SK-N-SH (cell line): ENCODE results near the gene NACA2. TPM values are rescaled to one million over a fixed set of nuclear protein-coding genes. Genes with fewer than 3 reads are reported as not detected.
"Not testable (repeated sequence)": the region's sequence is repeated elsewhere in the genome, so short reads cannot be mapped to it uniquely, and the experiment has no call there.

Experiments used
- CTCF ChIA-PET: fragments of 300-600, 350-600 bp; formaldehyde crosslinking; extraction: SDS; loops from one replicate; lab custom pipeline; 2021; lab: Yijun Ruan, JAX
- POLR2A ChIA-PET: fragments of 350-600 bp; sonication (Branson Sonifier 250); formaldehyde crosslinking; extraction: SDS; loops from one replicate; lab custom pipeline; 2020; ENCODE audit warnings: antibody characterized with exemption, inconsistent platforms; lab: Yijun Ruan, JAX
- DNase-seq: peaks from one replicate; pipeline ENCODE4 v3.0.0; 2012
- H2AFZ ChIP-seq: fragments of 200-600 bp; sonication (generic); 2 replicates; pipeline ENCODE4 v1.8.1; 2016; ENCODE audit warnings: antibody characterized with exemption, mild to moderate bottlenecking, low read depth
- H3F3A ChIP-seq: fragments of 200-600 bp; sonication (generic); replicated peaks from 2 replicates; pipeline ENCODE3; 2016; ENCODE audit warnings: antibody characterized with exemption, mild to moderate bottlenecking; ENCODE audit not compliant: insufficient read depth
- H3K27ac ChIP-seq, 2 experiments: fragments of 200-500 bp in 1 of 2; fragments of 200-600 bp in 1 of 2; sonication (Bioruptor generic) in 1 of 2; sonication (generic), shearing (Covaris generic) in 1 of 2; 2 replicates each; pipeline versions ENCODE4 v1.5.1 to v1.6.1; 2014 to 2016; ENCODE audit warnings: low read depth in 2 of 2, inconsistent platforms in 1 of 2, low read length in 1 of 2, mild to moderate bottlenecking in 1 of 2, mixed read lengths in 1 of 2
- H3K27me3 ChIP-seq: fragments of 200-600 bp; sonication (generic), shearing (Covaris generic); 2 replicates; pipeline ENCODE4 v1.6.1; 2016; ENCODE audit warnings: mixed run types; ENCODE audit not compliant: insufficient read depth
- H3K36me3 ChIP-seq, 2 experiments: fragments of 200-500 bp in 1 of 2; fragments of 200-600 bp in 1 of 2; sonication (Bioruptor generic) in 1 of 2; sonication (generic) in 1 of 2; replicated peaks in 1 of 2; 2 replicates each; pipeline versions ENCODE3 to v1.5.1; 2014 to 2016; ENCODE audit warnings: low read length in 1 of 2, mild to moderate bottlenecking in 1 of 2; ENCODE audit not compliant: insufficient read depth in 2 of 2, control insufficient read depth in 1 of 2
- H3K4me1 ChIP-seq, 2 experiments: fragments of 200-500 bp in 1 of 2; fragments of 200-600 bp in 1 of 2; sonication (Bioruptor generic) in 1 of 2; sonication (generic), shearing (Covaris generic) in 1 of 2; 2 replicates each; pipeline versions ENCODE4 v1.5.1 to v1.6.1; 2014 to 2016; ENCODE audit warnings: low read depth in 1 of 2, low read length in 1 of 2, mixed run types in 1 of 2; ENCODE audit not compliant: insufficient read depth in 2 of 2, control insufficient read depth in 1 of 2
- H3K4me2 ChIP-seq: fragments of 200-600 bp; sonication (generic), shearing (Covaris generic); 2 replicates; pipeline ENCODE4 v1.6.1; 2017; ENCODE audit warnings: mixed run types
- H3K4me3 ChIP-seq, 2 experiments: fragments of 200-500 bp in 1 of 2; fragments of 200-600 bp in 1 of 2; sonication (Bioruptor generic) in 1 of 2; sonication (generic), shearing (Covaris generic) in 1 of 2; 2 replicates each; pipeline versions ENCODE4 v1.5.1 to v1.8.1; 2014 to 2016; ENCODE audit warnings: low read depth in 2 of 2, inconsistent platforms in 1 of 2, low read length in 1 of 2, mild to moderate bottlenecking in 1 of 2, mixed read lengths in 1 of 2, moderate library complexity in 1 of 2
- H3K79me2 ChIP-seq: fragments of 200-600 bp; sonication (generic); 2 replicates; pipeline ENCODE4 v1.8.1; 2017; ENCODE audit warnings: mild to moderate bottlenecking; ENCODE audit not compliant: insufficient read depth
- H3K9ac ChIP-seq: fragments of 200-600 bp; sonication (generic); 2 replicates; pipeline ENCODE4 v1.6.1; 2017; ENCODE audit warnings: mixed run types
- H3K9me2 ChIP-seq: fragments of 200-600 bp; sonication (generic); 2 replicates; pipeline ENCODE4 v1.6.1; 2017; ENCODE audit warnings: mixed run types
- H3K9me3 ChIP-seq: fragments of 200-600 bp; sonication (generic); 2 replicates; pipeline ENCODE4 v1.6.1; 2017; ENCODE audit warnings: mixed run types, mild to moderate bottlenecking, moderate library complexity
- H4K20me1 ChIP-seq: fragments of 200-600 bp; sonication (generic); 2 replicates; pipeline ENCODE4 v1.6.1; 2017; ENCODE audit warnings: mild to moderate bottlenecking, mixed run types; ENCODE audit not compliant: insufficient read depth
- ELF1 ChIP-seq: IDR thresholded peaks from 2 replicates; pipeline ENCODE4 v1.4.0; 2012
- EP300 ChIP-seq, 2 experiments: IDR thresholded peaks; 2 replicates each; pipeline versions ENCODE4 v1.4.0 to v1.6.1; 2012; ENCODE audit warnings: borderline replicate concordance in 1 of 2, low read depth in 1 of 2, low read length in 1 of 2
- EZH2phosphoT487 ChIP-seq: fragments of 200-600 bp; sonication (generic); IDR thresholded peaks from 2 replicates; pipeline ENCODE4 v1.6.1; 2017; ENCODE audit warnings: low read depth, mixed run types, mild to moderate bottlenecking, antibody characterized with exemption, moderate library complexity, borderline replicate concordance
- FOXM1 ChIP-seq: IDR thresholded peaks from 2 replicates; pipeline ENCODE4 v1.4.0; 2012; ENCODE audit warnings: low read depth, mild to moderate bottlenecking
- GABPA ChIP-seq: IDR thresholded peaks from 2 replicates; pipeline ENCODE4 v1.4.0; 2012; ENCODE audit warnings: low read depth, mild to moderate bottlenecking
- JUND ChIP-seq: IDR thresholded peaks from 2 replicates; pipeline ENCODE4 v1.4.0; 2012
- MEF2A ChIP-seq: IDR thresholded peaks from 2 replicates; pipeline ENCODE4 v1.4.0; 2012; ENCODE audit warnings: low read depth, borderline replicate concordance
- NFIC ChIP-seq: IDR thresholded peaks from 2 replicates; pipeline ENCODE4 v1.4.0; 2012; ENCODE audit warnings: borderline replicate concordance
- NRF1 ChIP-seq: IDR thresholded peaks from 2 replicates; pipeline ENCODE4 v1.6.1; 2012; ENCODE audit warnings: low read depth, mild to moderate bottlenecking, low read length
- PBX3 ChIP-seq: IDR thresholded peaks from 2 replicates; pipeline ENCODE4; 2012
- RAD21 ChIP-seq: IDR thresholded peaks from 2 replicates; pipeline ENCODE4 v1.6.1; 2012; ENCODE audit warnings: mild to moderate bottlenecking, low read length
- RXRA ChIP-seq: IDR thresholded peaks from 2 replicates; pipeline ENCODE4 v1.4.0; 2012; ENCODE audit warnings: low read depth, mild to moderate bottlenecking, borderline replicate concordance
- SMC3 ChIP-seq: IDR thresholded peaks from 2 replicates; pipeline ENCODE4 v1.6.1; 2012; ENCODE audit warnings: low read depth, low read length, improper control_type of control experiment
- WGBS: methylation state at CpG from one replicate; pipeline ENCODE4 v1.1.6; 2017; ENCODE audit warnings: low lambda C conversion rate; 5-methylcytosine and 5-hydroxymethylcytosine counted together
- polyA plus RNA-seq, 3 experiments: library from polyadenylated mRNA; depleted of rRNA; stranded (reverse); fragments of >200 nt; gene quantifications; 2 replicates each; pipeline ENCODE4 v1.2.3, GENCODE V29; 2012
- TF ChIP-seq, protein P1 (sequence below): IDR thresholded peaks from 2 replicates; pipeline ENCODE4 v1.4.0; 2012; ENCODE audit warnings: low read depth, borderline replicate concordance
- TF ChIP-seq, protein P2 (sequence below): fragments of 150-350 bp; IDR thresholded peaks from 2 replicates; pipeline ENCODE4 v1.6.1; 2017; ENCODE audit warnings: antibody characterized with exemption, low read length, low read depth, borderline replicate concordance

Gene NACA2
- polyA plus RNA-seq, 1 of the 3 experiments (the other 2 are of a cell fraction): not detected

DNA sequence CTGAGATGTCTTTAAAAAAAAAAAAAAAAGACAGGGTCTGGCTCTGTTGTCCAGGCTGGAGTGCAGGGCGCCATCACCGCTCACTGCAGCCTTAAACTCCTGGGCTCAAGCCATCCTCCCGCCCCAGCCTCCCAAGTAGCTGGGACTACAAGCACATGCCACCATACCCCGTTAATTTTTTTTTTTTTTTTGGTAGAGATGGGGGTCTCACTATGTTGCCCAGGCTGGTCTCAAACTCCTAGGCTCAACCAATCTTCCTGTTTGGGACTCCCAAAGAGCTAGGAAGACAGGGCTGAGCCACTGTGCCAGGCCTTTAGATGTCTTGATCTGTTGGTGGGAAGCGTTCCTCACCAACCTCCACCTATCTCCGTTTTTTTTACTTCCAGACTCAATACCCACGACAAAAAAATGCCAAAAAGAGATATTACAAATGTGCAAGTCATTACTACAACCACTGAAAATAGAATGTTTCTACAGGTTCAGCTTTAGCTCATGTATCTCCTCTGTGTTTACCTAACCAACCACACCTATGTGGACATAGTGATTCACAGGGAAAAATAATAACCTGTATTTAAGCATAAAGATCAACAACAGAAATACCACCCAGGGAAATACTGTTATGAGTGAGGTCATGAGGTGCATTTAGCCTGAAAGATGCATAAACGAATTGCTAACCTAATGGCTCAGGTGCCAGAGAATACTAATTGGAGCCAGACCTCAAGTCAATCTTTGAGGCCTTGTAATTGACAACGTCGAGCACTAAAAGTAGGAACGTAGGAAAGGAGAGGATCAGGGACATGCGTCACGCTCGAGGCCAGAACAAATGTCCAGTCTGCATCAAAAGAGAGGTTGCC lies 22.6 kb downstream of the NACA2 start:
- Histone ChIP-seq H3K27ac (no peak overlapping the region), H3K36me3 (no peaks in the 10 kb centered on the region), H3K4me3 (no peak overlapping the region), H3K79me2 (no peaks in the 10 kb centered on the region), H2AFZ (no peak overlapping the region), H3K4me2 (no peak overlapping the region), H3K9me2 (no peaks in the 10 kb centered on the region), H3K27me3 (no peaks in the 10 kb centered on the region), H4K20me1 (no peaks in the 10 kb centered on the region), H3K9me3 (no peaks in the 10 kb centered on the region), H3K9ac (no peak overlapping the region), H3K4me1 (no peaks in the 10 kb centered on the region), H3F3A (no peaks in the 10 kb centered on the region)
- TF ChIP-seq NFIC: no peak
- TF ChIP-seq RAD21: no peak
- no peak for TF ChIP-seq SMC3
- TF ChIP-seq RXRA: no peak
- TF ChIP-seq ELF1: no peak
- no peak for TF ChIP-seq FOXM1
- TF ChIP-seq MEF2A: peak; percentile 48; the same call in 1 of the 2 replicates
- DNase-seq: no peak
- ChIA-PET CTCF (interaction anchor here (1.0 to 13.8 kb wide), 5 partner anchors 9 to 848 kb away, joined by 3 to 318 read pairs (median 5); no protein-coding TSS in a partner anchor), POLR2A (no interaction called here)
- WGBS: 73% methylated on average over 14 of the region's 14 CpGs

- Histone ChIP-seq H3K27me3 (no peaks in the 10 kb centered on the region), H3K9me3 (no peaks in the 10 kb centered on the region), H3F3A (no peaks in the 10 kb centered on the region), H3K4me1 (no peaks in the 10 kb centered on the region), H3K4me3 (no peak overlapping the region), H3K9ac (no peak overlapping the region), H3K79me2 (no peaks in the 10 kb centered on the region), H4K20me1 (no peaks in the 10 kb centered on the region), H3K4me2 (no peak overlapping the region), H3K27ac (no peak overlapping the region), H2AFZ (0 out of 2 replicates have a peak overlapping the region, but pooled peaks have one; percentile 3), H3K9me2 (no peaks in the 10 kb centered on the region), H3K36me3 (no peaks in the 10 kb centered on the region)
- no peak for DNase-seq
- TF ChIP-seq FOXM1 (no peak), PBX3 (no peak), NFIC (no peak), JUND (no peak), EP300 (IDR thresholded peaks at IDR 0.05; ENCODE audit: borderline replicate concordance in 1 of 2, low read depth in 1 of 2, low read length in 1 of 2) (no peak), EZH2phosphoT487 (no peak), GABPA (no peak), NRF1 (no peak)
- TF ChIP-seq, protein P1, sequence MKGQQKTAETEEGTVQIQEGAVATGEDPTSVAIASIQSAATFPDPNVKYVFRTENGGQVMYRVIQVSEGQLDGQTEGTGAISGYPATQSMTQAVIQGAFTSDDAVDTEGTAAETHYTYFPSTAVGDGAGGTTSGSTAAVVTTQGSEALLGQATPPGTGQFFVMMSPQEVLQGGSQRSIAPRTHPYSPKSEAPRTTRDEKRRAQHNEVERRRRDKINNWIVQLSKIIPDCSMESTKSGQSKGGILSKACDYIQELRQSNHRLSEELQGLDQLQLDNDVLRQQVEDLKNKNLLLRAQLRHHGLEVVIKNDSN: no peak
- TF ChIP-seq, protein P2, sequence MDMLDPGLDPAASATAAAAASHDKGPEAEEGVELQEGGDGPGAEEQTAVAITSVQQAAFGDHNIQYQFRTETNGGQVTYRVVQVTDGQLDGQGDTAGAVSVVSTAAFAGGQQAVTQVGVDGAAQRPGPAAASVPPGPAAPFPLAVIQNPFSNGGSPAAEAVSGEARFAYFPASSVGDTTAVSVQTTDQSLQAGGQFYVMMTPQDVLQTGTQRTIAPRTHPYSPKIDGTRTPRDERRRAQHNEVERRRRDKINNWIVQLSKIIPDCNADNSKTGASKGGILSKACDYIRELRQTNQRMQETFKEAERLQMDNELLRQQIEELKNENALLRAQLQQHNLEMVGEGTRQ: no peak
- POLR2A ChIA-PET: interaction anchor here (0.7 kb wide), 1 partner anchor 151 kb away, joined by 3 read pairs; no protein-coding TSS in a partner anchor
- 62% methylated on average over 4 of the region's 4 CpGs for WGBS
- CTCF ChIA-PET: interaction anchor here (1.0 to 13.8 kb wide), 6 partner anchors 11 to 847 kb away, joined by 3 to 318 read pairs (median 6); no protein-coding TSS in a partner anchor
These were observed 23.8 kb downstream of the NACA2 start for GRCh38 chr17:61567045-61567802.

GRCh38 chr17:61566448-61566847 lies 24.6 kb downstream of the NACA2 start:
- H3K79me2 ChIP-seq, H3K4me1 ChIP-seq, H3K27ac ChIP-seq, H3K27me3 ChIP-seq, H3K4me2 ChIP-seq, POLR2A ChIA-PET, DNase-seq, H3K9ac ChIP-seq, H4K20me1 ChIP-seq, H3K4me3 ChIP-seq, H2AFZ ChIP-seq, H3K9me2 ChIP-seq, H3K36me3 ChIP-seq, H3F3A ChIP-seq, H3K9me3 ChIP-seq: not testable (repeated sequence)
- WGBS: 65% methylated on average over 5 of the region's 5 CpGs
- CTCF ChIA-PET: interaction anchor here (2.1 to 13.8 kb wide), 3 partner anchors 8 to 152 kb away, joined by 7 to 318 read pairs (median 26); no protein-coding TSS in a partner anchor
